GM23338 (cell line): ENCODE data around the gene POLE4. TPM values are rescaled to one million over a fixed set of nuclear protein-coding genes. Genes with fewer than 3 reads are reported as not detected.

Source experiments
- ATAC-seq: fragments of 200-7000 bp; cut with Tn5 transposase; 3 replicates; pipeline ENCODE4 v1.9.1; 2020
- DNase-seq: peaks from one replicate; pipeline ENCODE4 v3.0.0-alpha.2; 2015; ENCODE audit warnings: low spot score
- H2AFZ ChIP-seq: fragments of 200-600 bp; sonication (generic); 2 replicates; pipeline ENCODE4 v1.8.0; 2016; ENCODE audit warnings: antibody characterized with exemption, mild to moderate bottlenecking, moderate library complexity
- H3F3A ChIP-seq: fragments of 200-600 bp; sonication (generic); replicated peaks from 2 replicates; pipeline ENCODE4 v1.8.0; 2017; ENCODE audit warnings: antibody characterized with exemption, mixed run types, low read depth
- H3K27ac ChIP-seq: fragments of 200-600 bp; sonication (generic); 2 replicates; pipeline ENCODE4 v1.6.1; 2016; ENCODE audit warnings: low read depth
- H3K27me3 ChIP-seq: fragments of 200-600 bp; sonication (generic); 2 replicates; pipeline ENCODE4 v1.8.0; 2016; ENCODE audit warnings: mild to moderate bottlenecking, mixed run types, moderate library complexity; ENCODE audit not compliant: insufficient read depth
- H3K36me3 ChIP-seq: fragments of 200-600 bp; sonication (generic); 2 replicates; pipeline ENCODE4 v1.8.0; 2016; ENCODE audit warnings: mild to moderate bottlenecking; ENCODE audit not compliant: insufficient read depth
- H3K4me1 ChIP-seq: fragments of 200-600 bp; sonication (generic); 2 replicates; pipeline ENCODE4 v1.8.0; 2016; ENCODE audit warnings: mild to moderate bottlenecking, moderate library complexity; ENCODE audit not compliant: insufficient read depth
- H3K4me2 ChIP-seq: fragments of 200-600 bp; sonication (generic); 2 replicates; pipeline ENCODE4 v1.7.1; 2017; ENCODE audit warnings: mixed run types
- H3K4me3 ChIP-seq: fragments of 200-600 bp; sonication (generic); 2 replicates; pipeline ENCODE4 v1.6.1; 2016; ENCODE audit warnings: mixed run types
- H3K79me2 ChIP-seq: fragments of 200-600 bp; sonication (generic); replicated peaks from 2 replicates; pipeline ENCODE4 v1.8.0; 2017; ENCODE audit warnings: mild to moderate bottlenecking; ENCODE audit not compliant: insufficient read depth
- H3K9me2 ChIP-seq: fragments of 200-600 bp; sonication (generic); 2 replicates; pipeline ENCODE4 v1.8.0; 2017; ENCODE audit not compliant: insufficient read depth
- H4K20me1 ChIP-seq: fragments of 200-600 bp; sonication (generic); replicated peaks from 2 replicates; pipeline ENCODE4 v1.8.0; 2017; ENCODE audit warnings: mild to moderate bottlenecking; ENCODE audit not compliant: insufficient read depth
- H3K27ac Mint-ChIP-seq: 2 replicates; pipeline ENCODE4 v1.8.0; 2020; ENCODE audit warnings: inconsistent platforms, mild to moderate bottlenecking, moderate library complexity, mixed read lengths
- H3K27me3 Mint-ChIP-seq: 3 replicates; pipeline ENCODE4 v1.8.0; 2022; ENCODE audit warnings: low read depth, mild to moderate bottlenecking, moderate library complexity, mixed read lengths, inconsistent platforms; ENCODE audit not compliant: insufficient read depth, poor library complexity
- H3K36me3 Mint-ChIP-seq: 3 replicates; pipeline ENCODE4 v1.8.0; 2021; ENCODE audit warnings: low read depth, mild to moderate bottlenecking, inconsistent platforms, moderate library complexity, mixed read lengths
- H3K4me1 Mint-ChIP-seq: 3 replicates; pipeline ENCODE4 v1.8.0; 2020; ENCODE audit warnings: mild to moderate bottlenecking, inconsistent platforms, mixed read lengths
- H3K4me3 Mint-ChIP-seq: 3 replicates; pipeline ENCODE4 v1.8.0; 2021; ENCODE audit warnings: moderate library complexity, mild to moderate bottlenecking, inconsistent platforms, mixed read lengths
- H3K9me3 Mint-ChIP-seq: 3 replicates; pipeline ENCODE4 v1.8.0; 2020; ENCODE audit warnings: moderate library complexity, mild to moderate bottlenecking, inconsistent platforms, mixed read lengths
- CTCF ChIP-seq, 2 experiments: fragments of 200-600 bp in 1 of 2; sonication (generic) in 1 of 2; conservative IDR thresholded peaks; 2 replicates each; pipeline versions ENCODE4 v1.5.1 to v1.6.1; 2016 to 2017; ENCODE audit warnings: antibody characterized with exemption in 2 of 2, low read depth in 2 of 2, mild to moderate bottlenecking in 2 of 2, moderate library complexity in 1 of 2
- EZH2 ChIP-seq: fragments of 200-600 bp; sonication (generic); IDR thresholded peaks from one replicate; pipeline ENCODE4 v1.8.0; 2017; ENCODE audit warnings: antibody characterized with exemption, mild to moderate bottlenecking, low read depth; ENCODE audit not compliant: unreplicated experiment
- EZH2phosphoT487 ChIP-seq: fragments of 200-600 bp; sonication (generic); IDR thresholded peaks from one replicate; pipeline ENCODE4 v1.8.1; 2018; ENCODE audit warnings: antibody characterized with exemption; ENCODE audit not compliant: unreplicated experiment
- NANOG ChIP-seq: IDR thresholded peaks from 2 replicates; pipeline ENCODE4 v1.6.1; 2016; ENCODE audit warnings: antibody characterized with exemption, borderline replicate concordance
- STAT1 ChIP-seq: IDR thresholded peaks from one replicate; pipeline ENCODE4 v1.6.1; 2016; ENCODE audit warnings: antibody characterized with exemption; ENCODE audit not compliant: unreplicated experiment
- ZNF114 ChIP-seq: fragments of 250-450 bp; sonication (Bioruptor Pico); IDR thresholded peaks from 2 replicates; pipeline ENCODE4 v1.5.0; 2020; ENCODE audit warnings: mild to moderate bottlenecking, moderate library complexity
- ZNF331 ChIP-seq: fragments of 250-450 bp; sonication (Bioruptor Pico); IDR thresholded peaks from 2 replicates; pipeline ENCODE4 v1.5.0; 2020; ENCODE audit warnings: low read depth, mild to moderate bottlenecking, moderate library complexity
- ZNF462 ChIP-seq: fragments of 250-450 bp; sonication (Bioruptor Pico); IDR thresholded peaks from 2 replicates; pipeline ENCODE4 v1.5.0; 2020; ENCODE audit warnings: mild to moderate bottlenecking, moderate library complexity
- polyA plus RNA-seq: library from polyadenylated mRNA; unstranded; fragments of >200 nt; fragmentation: Nextera tagmentation; extraction: Ambion mirVana; gene quantifications from 2 replicates; pipeline ENCODE4 v1.2.1, GENCODE V29; 2016
- total RNA-seq: library from RNA; depleted of rRNA; stranded (reverse); fragments of >200 nt; shearing (Covaris generic); gene quantifications from 2 replicates; pipeline ENCODE4 v1.2.3, GENCODE V29; 2014

Gene POLE4
- total and polyA plus RNA-seq, 2 experiments from 2014 or later = 24.4 to 105 TPM

GRCh38 chr2:74917702-74918619, 40.5 kb upstream of the POLE4 start:
- ATAC-seq (no peak), DNase-seq (peak; percentile 34)
- TF ChIP-seq EZH2 (no peak), ZNF331 (CRISPR knock-in tag) (no peak), ZNF462 (CRISPR knock-in tag) (no peak), STAT1 (no peak), ZNF114 (CRISPR knock-in tag) (no peak), CTCF (conservative IDR thresholded peaks at IDR 0.05; ENCODE audit: low read depth in 2 of 2) (peak; percentile 16 to 17; a peak in 1 of 4 replicates), EZH2phosphoT487 (no peak), NANOG (no peak)
- Histone ChIP-seq H3F3A (no peaks in the 10 kb centered on the region), H3K4me1 (0 out of 2 replicates have a peak, but pooled peaks cover 2% of the 10 kb centered on the region), H3K79me2 (no peaks in the 10 kb centered on the region), H3K27ac (no peak overlapping the region), H3K27me3 (no peaks in the 10 kb centered on the region), H3K9me2 (no peaks in the 10 kb centered on the region), H2AFZ (no peak overlapping the region), H4K20me1 (no peaks in the 10 kb centered on the region; the same call in 1 of the 2 replicates), H3K36me3 (no peaks in the 10 kb centered on the region), H3K4me2 (no peak overlapping the region), H3K4me3 (no peak overlapping the region)
- no peaks in the 10 kb centered on the region for H3K4me1 Mint-ChIP-seq
- H3K4me3 Mint-ChIP-seq = no peak overlapping the region
- H3K9me3 Mint-ChIP-seq = no peaks in the 10 kb centered on the region; the same call in 2 of the 3 replicates
- no peak overlapping the region for H3K27ac Mint-ChIP-seq
- no peaks in the 10 kb centered on the region for H3K36me3 Mint-ChIP-seq
- H3K27me3 Mint-ChIP-seq = peaks cover 2% of the 10 kb centered on the region
